GM04503 (cell line): Measurements from ENCODE around the gene WIPF1.

Source experiments
- DNase-seq: peaks from one replicate; pipeline ENCODE4 v3.0.0-alpha.2; 2012; ENCODE audit warnings: low read depth

WIPF1 gene

DNA sequence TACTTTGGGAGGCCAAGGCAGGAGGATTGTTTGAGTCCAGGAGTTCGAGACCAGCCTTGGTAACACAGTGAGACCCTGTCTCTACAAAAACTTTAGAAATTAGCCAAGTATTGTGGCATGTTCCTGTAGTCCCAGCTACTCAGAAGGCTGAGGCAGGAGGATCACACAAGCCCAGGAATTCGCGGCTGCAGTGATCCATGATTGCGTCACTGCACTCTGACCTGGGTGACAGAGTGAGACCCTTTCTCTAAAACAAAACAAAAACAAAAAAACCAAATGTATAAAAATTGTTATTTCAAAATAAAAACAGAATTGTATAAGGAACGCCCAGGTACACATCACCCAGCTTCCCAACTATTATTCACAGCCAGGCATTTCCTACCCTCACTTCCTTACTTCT, 56.7 kb downstream of the WIPF1 start:
- DNase-seq: no peak

DNA sequence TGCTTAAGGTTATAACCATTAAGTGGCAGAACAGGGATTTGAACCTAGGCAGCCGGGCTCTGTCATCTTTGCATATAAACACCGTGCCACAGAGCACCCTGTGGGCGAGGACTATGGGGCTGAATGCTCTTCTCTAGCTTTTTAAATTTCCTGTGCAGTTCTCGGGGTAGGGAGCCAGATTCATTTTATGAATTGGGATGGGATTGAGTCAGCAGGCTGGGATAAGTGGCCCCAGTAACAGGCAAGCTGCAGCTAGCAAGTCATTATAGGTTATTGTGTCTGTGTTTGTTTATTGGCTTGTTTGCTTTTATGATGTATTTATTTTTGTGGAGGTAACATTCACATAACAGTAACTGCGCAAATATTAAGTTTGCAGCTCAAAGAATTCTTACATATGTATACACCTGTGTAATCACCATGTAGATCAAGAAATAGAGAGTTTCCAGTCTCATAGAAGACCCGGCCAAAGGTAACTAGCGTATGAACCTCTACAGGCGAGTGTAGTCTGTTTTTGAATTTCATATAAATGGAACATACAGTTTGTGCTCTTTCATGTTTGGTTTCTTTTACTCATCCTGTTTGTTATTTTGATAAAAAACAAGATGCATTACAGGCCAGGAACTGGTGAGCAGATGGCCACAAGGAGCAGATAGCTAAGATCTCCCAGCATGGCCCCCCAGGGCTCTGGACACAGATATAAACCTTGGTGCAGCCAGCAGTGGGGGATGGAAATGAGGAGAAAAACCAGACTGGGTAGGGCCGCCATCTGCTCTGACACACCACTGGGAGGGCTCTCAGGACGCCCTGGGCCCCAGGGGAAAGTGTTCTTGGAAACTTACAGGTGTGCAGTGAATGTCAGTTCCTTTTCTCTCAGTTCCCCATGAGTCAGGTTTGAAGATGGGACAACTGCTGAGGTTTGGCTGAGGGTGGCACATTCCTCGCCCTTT, 61.6 kb downstream of the WIPF1 start:
- no peak for DNase-seq

DNA sequence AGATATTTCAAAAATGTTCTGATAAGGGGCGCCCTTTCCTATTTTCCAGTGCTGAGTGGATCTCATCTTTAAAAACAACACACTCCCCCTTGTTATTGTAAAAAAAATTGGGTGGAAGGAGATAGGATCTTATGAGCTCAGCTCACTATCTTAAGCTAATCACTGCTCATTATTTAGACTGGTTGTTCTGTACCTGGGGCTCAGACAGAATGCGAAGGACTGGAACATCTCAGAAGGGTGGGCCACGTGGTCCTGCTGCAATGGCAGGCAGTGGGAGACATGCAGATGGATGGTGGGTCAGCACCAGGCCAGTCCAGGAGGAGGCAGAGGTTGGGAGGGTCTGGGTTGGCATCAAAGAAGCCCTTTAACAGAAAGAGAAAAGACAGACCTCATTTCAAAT, 62.5 kb downstream of the WIPF1 start:
- DNase-seq: no peak

DNA sequence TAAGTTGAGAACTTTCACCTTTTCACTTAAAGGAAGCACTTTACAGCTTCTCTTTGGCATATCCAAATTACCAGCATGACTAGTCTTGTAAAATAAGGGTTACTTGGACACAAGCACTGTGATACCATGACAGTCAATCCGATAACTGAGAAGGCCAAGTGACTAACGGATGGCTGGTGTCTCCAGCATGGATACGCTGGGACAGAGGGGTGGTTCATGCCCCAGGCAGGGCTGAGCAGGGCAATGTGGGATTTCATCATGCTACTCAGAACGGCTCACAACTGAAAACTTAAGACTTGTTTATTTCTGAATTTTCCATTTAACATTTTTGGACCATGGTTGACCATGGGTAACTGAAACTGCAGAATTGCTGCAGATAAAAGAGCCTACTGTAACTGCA, 67.7 kb downstream of the WIPF1 start:
- DNase-seq: no peak

DNA sequence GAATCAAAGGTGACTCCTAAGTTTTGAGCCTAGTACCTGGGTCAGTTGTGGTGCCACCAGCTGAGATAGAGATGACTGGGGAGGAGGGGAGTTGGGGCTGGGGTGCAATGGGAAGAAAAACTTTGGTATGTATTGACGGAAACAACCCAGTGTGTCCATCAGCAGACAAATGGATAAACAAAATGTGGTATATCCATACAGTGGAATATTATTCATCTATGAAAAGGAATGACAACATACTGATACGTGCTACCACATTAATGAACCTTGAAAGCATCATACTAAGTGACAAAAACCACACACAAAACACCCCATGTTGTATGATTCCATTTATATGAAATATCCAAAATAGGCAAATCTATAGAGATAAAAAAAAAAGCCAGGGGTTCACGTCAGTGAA, 69.6 kb downstream of the WIPF1 start:
- DNase-seq: no peak

DNA sequence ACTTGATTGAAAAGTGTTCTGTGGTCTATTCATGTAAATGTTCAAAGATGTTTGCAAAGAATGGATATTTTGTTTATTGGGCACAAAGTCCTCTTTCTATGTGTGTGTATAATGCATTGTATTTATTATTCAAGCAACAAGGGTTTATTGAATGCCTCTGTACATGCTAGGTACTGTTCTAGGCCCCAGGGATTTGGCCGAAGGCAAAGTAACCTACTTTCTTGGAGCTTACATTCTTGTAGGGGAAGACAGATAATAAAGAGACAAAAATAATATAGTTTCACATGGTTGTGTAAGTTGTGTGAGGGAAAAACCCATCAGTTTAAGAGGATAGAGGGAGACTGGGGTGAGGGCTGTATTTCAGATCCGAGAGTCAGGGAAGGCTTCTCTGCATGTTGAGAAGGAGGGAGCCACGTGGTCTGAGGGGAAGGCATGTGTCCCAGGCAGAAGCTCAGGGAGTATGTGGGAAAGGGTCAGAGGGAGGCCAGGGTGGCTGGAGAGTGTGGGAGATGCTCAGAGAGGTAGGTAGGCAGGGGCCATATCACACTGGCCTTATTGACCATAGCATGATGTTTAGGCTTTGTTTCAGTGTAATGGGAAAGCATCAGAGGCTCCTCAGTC, 70.4 kb downstream of the WIPF1 start:
- DNase-seq: no peak

DNA sequence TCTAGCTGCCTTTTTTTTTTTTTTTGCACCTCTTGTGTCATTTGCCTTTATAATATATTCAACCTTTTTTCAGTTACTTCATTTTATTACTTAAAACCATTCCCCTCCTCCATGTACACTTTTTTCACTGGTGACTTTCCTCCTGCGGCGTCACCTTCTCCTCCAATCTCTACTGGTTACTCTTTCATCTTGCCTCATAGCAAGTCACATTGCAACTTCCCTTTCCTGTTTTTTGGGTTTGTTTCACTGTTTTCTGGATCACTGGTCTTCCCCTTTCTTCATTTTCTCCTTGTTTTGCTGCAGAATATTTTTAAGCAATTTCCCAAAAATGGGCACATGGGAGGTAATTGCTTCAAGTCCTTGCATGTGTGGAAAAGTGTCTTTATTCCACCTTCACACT, 73.1 kb downstream of the WIPF1 start:
- no peak for DNase-seq

DNA sequence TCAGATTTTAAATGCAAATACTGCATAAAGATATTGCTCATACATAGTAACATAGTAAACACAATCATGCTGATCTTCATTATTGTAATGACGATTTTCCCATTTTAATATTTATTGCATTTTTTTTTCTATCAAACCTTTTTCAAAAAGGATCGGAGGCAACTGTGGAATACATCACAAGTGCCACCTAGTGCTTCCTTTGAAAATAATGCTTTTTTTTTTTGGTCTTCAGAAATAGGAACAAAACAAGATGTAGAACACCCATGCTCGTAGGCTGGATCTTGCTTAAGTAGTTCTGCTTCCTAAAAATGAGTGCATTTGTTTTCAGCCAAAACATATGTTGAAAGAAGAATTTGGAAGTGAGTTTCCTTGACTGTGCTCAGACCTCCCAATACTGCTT, 75.1 kb downstream of the WIPF1 start:
- no peak for DNase-seq

DNA sequence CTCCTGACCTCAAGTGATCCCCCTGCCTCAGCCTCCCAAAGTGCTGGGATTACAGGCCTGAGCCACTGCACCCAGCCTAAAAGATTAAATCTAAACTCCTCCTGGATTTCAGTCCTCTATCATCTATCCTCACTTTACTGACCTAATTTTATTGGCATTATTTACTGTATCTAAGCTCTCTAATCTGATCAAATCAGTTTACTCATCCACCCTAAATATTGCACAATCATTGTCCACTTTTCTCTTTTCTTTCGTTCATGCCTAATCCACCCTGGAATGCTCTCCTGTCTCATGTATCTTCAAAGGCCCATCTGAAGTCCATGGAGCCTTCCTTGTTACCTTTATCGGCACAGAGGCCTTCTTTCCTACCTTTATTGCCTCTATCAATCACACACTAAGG, 79.2 kb downstream of the WIPF1 start:
- DNase-seq: no peak

DNA sequence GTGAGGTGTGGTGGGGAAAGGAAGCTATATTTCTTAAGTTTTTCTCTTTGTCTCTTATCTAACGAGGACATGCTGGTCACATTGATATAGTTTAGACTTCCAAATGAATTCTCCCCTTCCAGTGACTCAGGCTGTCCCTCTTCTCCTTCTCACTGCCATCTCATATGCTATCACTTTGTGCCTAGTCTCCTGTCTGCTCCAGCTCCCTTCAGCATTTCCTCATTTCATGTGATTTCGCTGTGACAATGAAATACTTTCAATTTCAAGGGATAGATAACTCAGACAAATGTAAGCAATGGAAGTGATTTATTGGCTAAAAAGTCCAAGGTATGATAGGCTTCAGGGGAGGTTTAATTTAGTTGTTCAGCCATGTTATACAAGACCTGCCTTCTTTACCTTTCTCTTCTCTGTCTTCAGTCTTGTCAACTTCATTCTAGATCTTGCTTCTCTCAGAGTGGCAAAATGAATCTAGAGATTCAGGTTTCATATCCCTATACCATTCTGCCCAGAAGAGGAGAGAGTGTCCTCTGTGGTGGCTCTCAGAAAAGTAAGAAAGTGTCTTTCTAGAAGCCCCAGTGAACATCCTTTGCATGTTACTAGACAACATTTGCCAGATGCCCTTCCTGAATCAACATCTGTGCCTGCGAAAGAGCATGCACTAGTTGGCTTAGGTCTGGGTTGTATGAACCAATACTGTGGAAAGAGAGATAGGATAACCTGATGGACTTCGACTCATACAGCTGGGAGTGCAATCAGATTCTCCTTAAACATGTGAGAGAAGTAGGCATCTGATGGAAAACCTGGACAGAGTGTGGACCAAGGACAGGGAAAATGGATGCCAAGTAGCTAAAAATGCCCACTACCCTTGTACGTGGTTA, 80.9 kb downstream of the WIPF1 start:
- DNase-seq: no peak

DNA sequence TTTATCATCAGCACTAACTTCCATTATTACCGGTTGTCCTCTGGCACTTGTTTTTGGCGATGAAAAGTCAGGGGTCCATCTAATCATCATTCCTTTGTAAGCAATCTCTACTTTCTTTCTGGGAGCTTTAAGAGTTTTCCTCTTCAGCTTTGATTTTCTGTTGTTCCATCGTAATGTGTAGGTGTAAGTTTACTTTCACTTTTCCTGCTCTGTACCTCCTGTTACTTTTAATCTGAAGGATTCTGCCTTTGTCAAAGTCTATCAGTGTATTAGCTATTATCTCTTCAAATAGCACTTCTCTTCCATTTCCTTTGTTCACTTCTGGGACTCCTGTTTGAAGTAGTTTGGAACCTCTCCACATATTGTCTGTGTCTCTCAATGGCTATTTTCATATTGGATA, 85.3 kb downstream of the WIPF1 start:
- no peak for DNase-seq

DNA sequence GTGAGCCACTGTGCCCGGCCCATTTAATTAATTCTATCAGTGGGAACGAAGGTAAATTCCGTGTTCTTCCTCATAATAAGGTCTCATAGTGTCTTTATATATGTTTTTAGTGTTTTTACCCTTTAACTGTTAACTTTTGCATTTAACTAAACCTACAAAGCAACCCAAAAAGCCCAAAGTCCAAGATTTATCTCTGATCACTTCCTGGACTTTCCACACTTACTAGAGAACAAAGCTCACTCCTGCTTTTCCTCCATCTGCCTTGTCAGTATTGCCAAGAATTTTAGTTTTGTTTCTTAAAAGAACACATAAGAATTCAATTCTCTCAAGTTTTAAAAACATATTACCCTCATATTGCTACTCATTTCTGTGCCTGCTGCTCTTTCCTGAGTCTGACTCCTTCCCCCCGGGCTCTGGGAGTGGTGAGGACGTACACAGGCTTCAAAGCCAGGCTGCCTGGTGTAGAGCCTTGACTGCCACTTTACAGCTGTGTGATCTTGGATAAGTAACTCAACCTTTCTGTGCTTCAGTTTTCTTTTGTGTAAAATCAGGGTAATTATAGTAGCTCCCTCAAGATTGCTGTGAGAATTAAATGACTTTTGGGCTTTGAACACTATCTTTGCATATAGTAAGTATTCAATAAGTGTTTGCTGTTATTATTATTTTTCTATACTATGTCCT, 85.9 kb downstream of the WIPF1 start:
- no peak for DNase-seq

DNA sequence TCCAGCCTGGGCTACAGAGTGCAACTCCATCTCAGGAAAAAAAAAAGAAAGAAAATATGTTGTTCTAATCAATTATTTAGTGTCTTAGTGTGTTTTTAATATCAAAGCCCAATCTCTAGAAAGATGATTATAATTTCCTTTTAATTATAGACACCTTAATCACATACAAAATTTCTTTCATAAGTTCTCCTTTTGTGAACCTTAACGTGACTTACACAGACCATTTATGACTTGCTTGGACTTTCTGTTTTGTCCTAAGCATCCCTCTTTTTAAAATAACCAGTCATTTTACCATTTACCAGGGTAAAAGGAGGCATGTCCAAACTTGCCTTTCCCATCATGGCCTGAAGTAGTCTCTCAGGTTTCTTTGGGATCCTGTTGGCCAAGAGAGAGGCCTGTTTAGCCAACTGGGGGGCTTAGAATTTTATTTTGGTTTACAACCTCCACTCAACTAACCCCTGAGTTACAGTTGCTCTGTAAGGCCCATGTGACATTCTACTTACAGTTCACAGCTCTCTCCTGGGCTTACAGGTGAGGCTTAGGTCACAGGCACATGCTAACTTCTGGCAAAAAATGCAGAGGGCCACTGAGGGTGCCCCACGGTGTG, 86.9 kb downstream of the WIPF1 start:
- no peak for DNase-seq
